ENCODE measurements around the gene TTYH2. TPM values are rescaled to one million over a fixed set of nuclear protein-coding genes. Genes with fewer than 3 reads are reported as not detected.

TTYH2 gene
- total and polyA plus RNA-seq, 2 of the 4 experiments (the other 2 are of a cell fraction): 2.3 to 6.8 TPM

GRCh38 chr17:74235040-74235581, 21.7 kb downstream of the TTYH2 start:
- CTCF ChIA-PET: no interaction called here
- Histone ChIP-seq H2BK15ac (ENCODE audit: low read depth, low read length) (no peak overlapping the region), H3K4me3 (ENCODE audit: insufficient read depth, low read depth, low read length) (no peak overlapping the region), H3K14ac (replicated peaks; ENCODE audit: low read depth, low read length) (no peak overlapping the region), H2BK20ac (ENCODE audit: low read depth, low read length) (no peak overlapping the region), H4K20me1 (ENCODE audit: insufficient read depth, low read length) (no peaks in the 10 kb centered on the region), H2AFZ (replicated peaks; ENCODE audit: low read length, poor library complexity) (no peak overlapping the region), H2AK5ac (ENCODE audit: low read depth, low read length) (no peak overlapping the region), H3K56ac (ENCODE audit: extremely low read depth, insufficient read depth, low read length) (no peak overlapping the region), H3K23ac (ENCODE audit: low read depth, low read length) (no peak overlapping the region), H3K27me3 (ENCODE audit: control insufficient read depth, insufficient read depth, low read length) (no peaks in the 10 kb centered on the region), H4K8ac (ENCODE audit: low read depth in 2 of 2, low read length in 2 of 2) (no peak overlapping the region), H2AK9ac (replicated peaks; ENCODE audit: low read depth, low read length, poor library complexity) (no peak overlapping the region), H4K5ac (ENCODE audit: low read depth, low read length) (no peak overlapping the region), H3K36me3 (ENCODE audit: control insufficient read depth, insufficient read depth, low read length) (no peaks in the 10 kb centered on the region), H2BK120ac (ENCODE audit: low read depth, low read length) (no peak overlapping the region), H3K9ac (ENCODE audit: low read depth, low read length) (no peak overlapping the region), H3K4me1 (ENCODE audit: control insufficient read depth, insufficient read depth, low read length) (no peaks in the 10 kb centered on the region), H3K79me1 (ENCODE audit: low read depth in 1 of 2, low read length in 2 of 2) (no peaks in the 10 kb centered on the region), H4K91ac (ENCODE audit: insufficient read depth, low read depth, low read length) (no peak overlapping the region), H3K4ac (ENCODE audit: low read depth, low read length) (no peak overlapping the region), H3K4me2 (ENCODE audit: low read depth, low read length) (no peak overlapping the region), H3K27ac (ENCODE audit: insufficient read depth, low read length) (no peak overlapping the region), H2BK5ac (ENCODE audit: low read depth, low read length, poor library complexity, severe bottlenecking) (no peak overlapping the region), H3K9me1 (ENCODE audit: insufficient read depth, low read length) (no peaks in the 10 kb centered on the region), H3K9me3 (ENCODE audit: control insufficient read depth, insufficient read depth, low read length) (no peaks in the 10 kb centered on the region), H3K18ac (ENCODE audit: low read depth, low read length) (no peak overlapping the region)
- 80% methylated on average over 5 of the region's 19 CpGs; no CpG with 5 or more reads in 1 of the 2 experiments for WGBS, 2 experiments (ENCODE audit: extremely low coverage in 2 of 2, insufficient read length in 1 of 2)
- DNase-seq (no peak), ATAC-seq (ENCODE audit: low read depth) (no peak)
- in situ Hi-C loops (cut with MboI; ENCODE audit: low sequenced_read_pairs): no loop called here
- intact Hi-C loops (cut with micrococcal nuclease): loop anchor here (5.0 kb wide), 1 partner anchor 1283 kb away; no protein-coding TSS in a partner anchor
- no TSS peak for BruUV-seq (replicated peaks)
- dilution Hi-C loops (cut with HindIII; ENCODE audit: low sequenced_read_pairs, unreplicated experiment): no loop called here
- POLR2A ChIA-PET (ENCODE audit: unreplicated experiment): no interaction called here
- no peak for TF ChIP-seq FOS (IDR thresholded peaks at IDR 0.05; ENCODE audit: low read depth, low read length)
- TF ChIP-seq SMC3 (IDR thresholded peaks at IDR 0.05; ENCODE audit: low read depth, low read length): no peak
- TF ChIP-seq NFE2L2 (IDR thresholded peaks at IDR 0.05; ENCODE audit: low read depth, low read length): no peak
- TF ChIP-seq CHD1 (IDR thresholded peaks at IDR 0.05; ENCODE audit: low read depth, low read length): no peak
- no peak for TF ChIP-seq RAD21 (IDR thresholded peaks at IDR 0.05; ENCODE audit: low read length)
- no peak for TF ChIP-seq BHLHE40 (IDR thresholded peaks at IDR 0.05; ENCODE audit: low read depth, low read length)
- TF ChIP-seq MAFK (IDR thresholded peaks at IDR 0.05; ENCODE audit: low read depth, low read length): no peak
- no peak for TF ChIP-seq CTCF (conservative IDR thresholded peaks at IDR 0.05; ENCODE audit: low read depth, low read length)
- no peak for TF ChIP-seq ELK1 (IDR thresholded peaks at IDR 0.05; ENCODE audit: borderline replicate concordance, low read depth, low read length)
- no peak for TF ChIP-seq RCOR1 (IDR thresholded peaks at IDR 0.05; ENCODE audit: insufficient replicate concordance, low read length)
- no peak for TF ChIP-seq USF2 (IDR thresholded peaks at IDR 0.05; ENCODE audit: low read depth, low read length)
- no peak for TF ChIP-seq MXI1 (IDR thresholded peaks at IDR 0.05; ENCODE audit: borderline replicate concordance, low read depth, low read length)
- TF ChIP-seq RFX5 (IDR thresholded peaks at IDR 0.05; ENCODE audit: low read depth, low read length): no peak
- TF ChIP-seq CEBPB (IDR thresholded peaks at IDR 0.05; ENCODE audit: low read depth, low read length): no peak
- TF ChIP-seq POLR2A (IDR thresholded peaks at IDR 0.05; ENCODE audit: low read depth, low read length): no peak
- no peak for TF ChIP-seq MAZ (IDR thresholded peaks at IDR 0.05; ENCODE audit: borderline replicate concordance, low read depth, low read length)
